ENCODE measurements around the gene PACC1.

DNA sequence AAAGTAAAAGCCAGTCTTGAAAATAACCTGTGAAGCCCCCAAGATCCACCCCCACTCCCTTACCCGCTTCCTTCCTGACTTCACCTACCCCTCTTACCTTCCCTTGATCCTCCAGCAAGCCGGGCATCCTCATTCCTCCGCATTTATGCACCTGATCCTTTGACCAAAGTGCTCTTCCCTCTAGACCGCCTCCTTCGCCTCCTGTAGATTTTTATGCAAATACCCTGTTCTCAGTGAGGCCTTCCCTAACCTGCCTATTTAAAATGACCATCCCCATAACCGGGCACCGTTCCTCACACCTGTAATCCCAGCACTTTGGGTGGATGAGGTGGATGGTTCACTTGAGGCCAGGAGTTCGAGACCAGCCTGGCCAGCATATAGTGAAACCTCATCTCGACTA lies 17.0 kb upstream of the PACC1 start:
- TF ChIP-seq, protein P1, sequence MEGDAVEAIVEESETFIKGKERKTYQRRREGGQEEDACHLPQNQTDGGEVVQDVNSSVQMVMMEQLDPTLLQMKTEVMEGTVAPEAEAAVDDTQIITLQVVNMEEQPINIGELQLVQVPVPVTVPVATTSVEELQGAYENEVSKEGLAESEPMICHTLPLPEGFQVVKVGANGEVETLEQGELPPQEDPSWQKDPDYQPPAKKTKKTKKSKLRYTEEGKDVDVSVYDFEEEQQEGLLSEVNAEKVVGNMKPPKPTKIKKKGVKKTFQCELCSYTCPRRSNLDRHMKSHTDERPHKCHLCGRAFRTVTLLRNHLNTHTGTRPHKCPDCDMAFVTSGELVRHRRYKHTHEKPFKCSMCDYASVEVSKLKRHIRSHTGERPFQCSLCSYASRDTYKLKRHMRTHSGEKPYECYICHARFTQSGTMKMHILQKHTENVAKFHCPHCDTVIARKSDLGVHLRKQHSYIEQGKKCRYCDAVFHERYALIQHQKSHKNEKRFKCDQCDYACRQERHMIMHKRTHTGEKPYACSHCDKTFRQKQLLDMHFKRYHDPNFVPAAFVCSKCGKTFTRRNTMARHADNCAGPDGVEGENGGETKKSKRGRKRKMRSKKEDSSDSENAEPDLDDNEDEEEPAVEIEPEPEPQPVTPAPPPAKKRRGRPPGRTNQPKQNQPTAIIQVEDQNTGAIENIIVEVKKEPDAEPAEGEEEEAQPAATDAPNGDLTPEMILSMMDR (conservative IDR thresholded peaks at IDR 0.05; ENCODE audit: low read depth, low read length), result no peak
- no peak for TF ChIP-seq EZH2 (IDR thresholded peaks at IDR 0.05; ENCODE audit: low read length, unreplicated experiment)
